Measurements from ENCODE around the gene MPV17L2. TPM values are rescaled to one million over a fixed set of nuclear protein-coding genes. Genes with fewer than 3 reads are reported as not detected.

The MPV17L2 gene
- total RNA-seq, 4 donors from 2014 or later: 13.8 to 30.7 (median 22.4) TPM

DNA sequence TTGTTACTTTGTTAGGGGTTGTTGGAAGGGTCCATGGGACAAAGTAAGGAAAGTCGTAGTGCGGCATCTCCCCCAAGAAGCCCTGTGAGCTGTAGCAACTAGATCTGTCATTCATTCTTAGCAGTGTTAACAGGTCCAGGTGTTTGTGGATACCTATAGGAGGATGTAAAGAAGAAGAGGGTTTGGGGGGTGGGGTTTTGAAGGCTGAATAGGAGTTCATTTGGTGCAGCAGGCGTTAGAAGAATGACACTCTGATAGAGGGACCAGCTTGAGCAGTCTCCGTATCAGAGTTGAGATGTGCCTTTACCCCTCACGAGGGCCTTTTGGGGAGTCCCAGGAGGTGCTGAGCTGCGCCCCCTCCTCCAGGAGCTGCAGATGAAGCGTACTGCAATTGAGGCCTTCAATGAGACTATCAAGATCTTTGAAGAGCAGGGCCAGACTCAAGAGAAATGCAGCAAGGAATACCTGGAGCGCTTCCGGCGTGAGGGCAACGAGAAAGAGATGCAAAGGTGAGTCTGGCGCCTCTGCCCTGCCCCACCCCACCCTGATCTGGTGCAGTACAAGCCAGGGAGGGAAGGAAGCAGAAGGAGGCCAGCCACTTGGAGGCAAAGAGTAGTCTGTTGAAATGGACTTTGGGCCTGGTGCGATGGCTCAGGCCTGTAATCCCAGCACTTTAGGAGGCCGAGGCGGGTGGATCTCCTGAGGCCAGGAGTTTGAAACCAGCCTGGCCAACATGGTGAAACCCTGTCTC is 27.0 kb upstream of the MPV17L2 start:
- no peak for TF ChIP-seq POLR2AphosphoS5 (IDR thresholded peaks at IDR 0.05)
- no peak for TF ChIP-seq EP300 (IDR thresholded peaks at IDR 0.05)
- no peak for TF ChIP-seq POLR2A (IDR thresholded peaks at IDR 0.05)
- TF ChIP-seq, protein P1, sequence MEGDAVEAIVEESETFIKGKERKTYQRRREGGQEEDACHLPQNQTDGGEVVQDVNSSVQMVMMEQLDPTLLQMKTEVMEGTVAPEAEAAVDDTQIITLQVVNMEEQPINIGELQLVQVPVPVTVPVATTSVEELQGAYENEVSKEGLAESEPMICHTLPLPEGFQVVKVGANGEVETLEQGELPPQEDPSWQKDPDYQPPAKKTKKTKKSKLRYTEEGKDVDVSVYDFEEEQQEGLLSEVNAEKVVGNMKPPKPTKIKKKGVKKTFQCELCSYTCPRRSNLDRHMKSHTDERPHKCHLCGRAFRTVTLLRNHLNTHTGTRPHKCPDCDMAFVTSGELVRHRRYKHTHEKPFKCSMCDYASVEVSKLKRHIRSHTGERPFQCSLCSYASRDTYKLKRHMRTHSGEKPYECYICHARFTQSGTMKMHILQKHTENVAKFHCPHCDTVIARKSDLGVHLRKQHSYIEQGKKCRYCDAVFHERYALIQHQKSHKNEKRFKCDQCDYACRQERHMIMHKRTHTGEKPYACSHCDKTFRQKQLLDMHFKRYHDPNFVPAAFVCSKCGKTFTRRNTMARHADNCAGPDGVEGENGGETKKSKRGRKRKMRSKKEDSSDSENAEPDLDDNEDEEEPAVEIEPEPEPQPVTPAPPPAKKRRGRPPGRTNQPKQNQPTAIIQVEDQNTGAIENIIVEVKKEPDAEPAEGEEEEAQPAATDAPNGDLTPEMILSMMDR (IDR thresholded peaks at IDR 0.05): no peak
- no peak overlapping the region for H3K27ac ChIP-seq
- no peaks in the 10 kb centered on the region for H3K27me3 ChIP-seq
- H3K9me3 ChIP-seq: no peaks in the 10 kb centered on the region
- peaks cover 0 to 10% (median 5%) of the 10 kb centered on the region in 3 donors for H3K4me1 ChIP-seq
- H3K4me3 ChIP-seq: no peak overlapping the region
- ATAC-seq: no peak
- peaks cover 0 to 82% of the 10 kb centered on the region in 2 donors for H3K36me3 ChIP-seq
- WGBS, 2 donors (ENCODE audit: low coverage in 1 of 2): 95 to 100% methylated on average over 2 to 12 of the region's 15 CpGs

DNA sequence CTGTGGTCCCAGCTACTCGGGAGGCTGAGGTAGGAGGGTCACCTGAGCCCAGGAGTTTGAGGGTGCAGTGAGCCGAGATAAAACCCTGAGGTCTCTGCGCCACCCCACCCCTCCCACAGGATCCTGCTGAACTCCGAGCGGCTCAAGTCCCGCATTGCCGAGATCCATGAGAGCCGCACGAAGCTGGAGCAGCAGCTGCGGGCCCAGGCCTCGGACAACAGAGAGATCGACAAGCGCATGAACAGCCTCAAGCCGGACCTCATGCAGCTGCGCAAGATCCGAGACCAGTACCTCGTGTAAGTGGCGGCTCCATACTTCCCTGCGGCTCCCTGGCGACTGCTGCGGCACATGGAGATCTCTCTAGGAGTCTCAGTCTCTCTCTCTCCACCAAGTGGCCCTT is 26.0 kb upstream of the MPV17L2 start:
- H3K36me3 ChIP-seq: peaks cover 0 to 80% of the 10 kb centered on the region in 2 donors
- TF ChIP-seq EP300 (IDR thresholded peaks at IDR 0.05): no peak
- TF ChIP-seq, protein P1 (IDR thresholded peaks at IDR 0.05): no peak
- no peak for TF ChIP-seq POLR2A (IDR thresholded peaks at IDR 0.05)
- TF ChIP-seq POLR2AphosphoS5 (IDR thresholded peaks at IDR 0.05): no peak

DNA sequence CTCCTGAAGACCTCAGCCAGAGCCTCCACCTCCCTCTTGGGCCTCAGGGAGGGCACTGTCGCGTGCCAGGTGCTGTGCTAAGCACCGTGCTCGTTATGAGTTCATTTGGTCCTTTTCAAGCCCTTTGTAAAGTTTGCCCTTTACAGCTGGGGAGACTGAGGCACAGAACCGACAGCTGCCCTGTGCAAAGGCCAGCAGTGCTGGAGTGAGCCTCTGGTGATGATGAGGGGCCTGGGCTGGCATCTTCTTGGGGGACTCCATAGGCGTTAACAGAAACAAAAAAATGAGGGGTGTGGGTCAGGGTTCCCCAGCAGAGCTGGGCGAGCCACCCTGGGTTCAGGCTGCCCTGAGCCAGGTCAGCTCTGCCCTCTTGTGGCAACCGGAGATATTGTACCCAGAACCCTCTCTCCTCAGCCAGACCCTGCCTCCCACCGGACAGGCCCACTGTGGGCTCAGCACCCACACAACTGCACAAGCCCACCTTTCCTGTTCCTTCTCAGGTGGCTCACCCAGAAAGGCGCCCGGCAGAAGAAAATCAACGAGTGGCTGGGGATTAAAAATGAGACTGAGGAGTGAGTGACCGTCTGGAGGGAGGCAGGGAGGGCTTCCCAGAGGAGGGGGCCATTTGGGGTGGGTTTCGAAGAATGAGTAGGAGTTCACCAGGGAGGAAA is 24.9 kb upstream of the MPV17L2 start:
- Histone ChIP-seq H3K4me1 (peaks cover 0 to 2% (median 0%) of the 10 kb centered on the region in 3 donors), H3K27me3 (no peaks in the 10 kb centered on the region), H3K36me3 (peaks cover 0 to 69% of the 10 kb centered on the region in 2 donors), H3K9me3 (no peaks in the 10 kb centered on the region), H3K27ac (peak overlapping the region in 1 of 4 donors; percentile 0), H3K4me3 (no peak overlapping the region)
- peak; percentile 40 for ATAC-seq
- no peak for TF ChIP-seq POLR2A (IDR thresholded peaks at IDR 0.05)
- no peak for TF ChIP-seq EP300 (IDR thresholded peaks at IDR 0.05)
- no peak for TF ChIP-seq POLR2AphosphoS5 (IDR thresholded peaks at IDR 0.05)
- TF ChIP-seq, protein P1 (IDR thresholded peaks at IDR 0.05): peak in 3 of 4 experiments; percentile 75 to 79 (median 78)
- 56 to 100% methylated on average over 2 to 6 of the region's 14 CpGs for WGBS, 2 donors (ENCODE audit: low coverage in 1 of 2)

More for the DNA sequence above, 26.0 kb upstream of the MPV17L2 start:
- Histone ChIP-seq H3K9me3 (no peaks in the 10 kb centered on the region), H3K4me1 (peaks cover 0 to 1% (median 0%) of the 10 kb centered on the region in 3 donors), H3K4me3 (no peak overlapping the region), H3K27ac (no peak overlapping the region), H3K27me3 (no peaks in the 10 kb centered on the region)
- no peak for ATAC-seq
- WGBS, 2 donors (ENCODE audit: low coverage in 1 of 2): 88% methylated on average over 2 of the region's 21 CpGs; no CpG with 5 or more reads in 1 of the 2 donors

DNA sequence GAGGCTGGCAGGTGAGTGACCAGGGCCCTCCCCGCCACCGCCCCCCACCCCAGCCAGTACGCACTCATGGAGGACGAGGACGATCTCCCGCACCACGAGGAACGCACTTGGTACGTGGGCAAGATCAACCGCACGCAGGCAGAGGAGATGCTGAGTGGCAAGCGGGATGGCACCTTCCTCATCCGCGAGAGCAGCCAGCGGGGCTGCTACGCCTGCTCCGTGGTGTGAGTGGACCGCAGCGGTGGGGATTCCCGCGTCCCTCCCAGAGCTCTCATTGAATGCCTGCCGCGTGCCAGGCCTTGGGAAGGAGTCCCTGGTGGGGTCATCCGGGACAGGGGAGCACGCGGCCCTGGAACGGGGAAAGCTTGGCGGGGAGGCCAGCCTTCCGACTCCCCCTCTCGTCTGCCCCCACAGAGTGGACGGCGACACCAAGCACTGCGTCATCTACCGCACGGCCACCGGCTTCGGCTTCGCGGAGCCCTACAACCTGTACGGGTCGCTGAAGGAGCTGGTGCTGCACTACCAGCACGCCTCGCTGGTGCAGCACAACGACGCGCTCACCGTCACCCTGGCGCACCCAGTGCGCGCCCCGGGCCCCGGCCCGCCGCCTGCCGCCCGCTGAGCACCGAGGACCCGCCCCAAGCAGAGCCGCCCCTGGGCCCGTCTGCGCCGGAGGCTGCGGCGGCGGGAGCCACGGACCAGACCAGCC is 24.2 kb upstream of the MPV17L2 start:
- WGBS, 2 donors (ENCODE audit: low coverage in 1 of 2): 91 to 93% methylated on average over 3 to 19 of the region's 66 CpGs
- H3K4me1 ChIP-seq: peaks cover 0 to 10% (median 0%) of the 10 kb centered on the region in 3 donors
- H3K27ac ChIP-seq: peak overlapping the region in 2 of 4 donors; percentile 0 to 61
- H3K4me3 ChIP-seq: no peak overlapping the region
- TF ChIP-seq POLR2AphosphoS5 (IDR thresholded peaks at IDR 0.05) (no peak), EP300 (IDR thresholded peaks at IDR 0.05) (no peak), POLR2A (IDR thresholded peaks at IDR 0.05) (no peak)
- TF ChIP-seq, protein P1 (IDR thresholded peaks at IDR 0.05): no peak
- no peaks in the 10 kb centered on the region for H3K27me3 ChIP-seq
- peaks cover 0 to 62% of the 10 kb centered on the region in 2 donors for H3K36me3 ChIP-seq
- no peak for ATAC-seq
- H3K9me3 ChIP-seq: no peaks in the 10 kb centered on the region
